Prostate gland (tissue), 2 donors: Measurements from ENCODE around the gene UGT1A10.

Experiments
- POLR2AphosphoS5 ChIP-seq: sonication (generic); formaldehyde crosslinking; IDR thresholded peaks from one replicate; pipeline ENCODE4 v1.6.1; 2017; ENCODE audit warnings: antibody characterized with exemption
- TF ChIP-seq, protein P1 (sequence below), 4 experiments: fragments of 200-600 bp in 2 of 4; fragments of 450-650 bp in 2 of 4; sonication (generic) in 2 of 4; IDR thresholded peaks; 1 replicate in 3 of 4; 2 replicates in 1 of 4; pipeline ENCODE4 v1.5.1; 2016 to 2019; ENCODE audit warnings: antibody characterized with exemption in 4 of 4, mild to moderate bottlenecking in 2 of 4, moderate library complexity in 2 of 4

DNA sequence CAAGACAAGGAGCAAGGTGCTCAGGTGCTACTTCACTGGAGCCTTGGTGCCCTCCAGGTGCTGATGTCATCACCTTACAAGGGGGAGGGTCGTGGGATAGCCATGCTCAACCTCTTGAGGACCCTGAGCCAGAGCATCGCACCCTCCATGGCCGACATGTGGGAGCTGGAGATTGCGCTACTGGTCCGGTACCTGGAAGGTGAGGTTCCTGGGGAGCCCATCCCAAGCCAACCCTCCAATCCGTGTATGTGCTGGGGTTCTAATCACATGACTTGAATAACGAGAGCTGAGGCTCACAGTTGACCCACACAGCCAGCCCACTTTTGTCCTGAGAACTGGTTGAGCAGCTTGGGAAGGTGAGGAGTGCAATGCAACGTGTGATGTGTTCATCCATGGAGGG, 167.7 kb downstream of the UGT1A10 start:
- TF ChIP-seq, protein P1, sequence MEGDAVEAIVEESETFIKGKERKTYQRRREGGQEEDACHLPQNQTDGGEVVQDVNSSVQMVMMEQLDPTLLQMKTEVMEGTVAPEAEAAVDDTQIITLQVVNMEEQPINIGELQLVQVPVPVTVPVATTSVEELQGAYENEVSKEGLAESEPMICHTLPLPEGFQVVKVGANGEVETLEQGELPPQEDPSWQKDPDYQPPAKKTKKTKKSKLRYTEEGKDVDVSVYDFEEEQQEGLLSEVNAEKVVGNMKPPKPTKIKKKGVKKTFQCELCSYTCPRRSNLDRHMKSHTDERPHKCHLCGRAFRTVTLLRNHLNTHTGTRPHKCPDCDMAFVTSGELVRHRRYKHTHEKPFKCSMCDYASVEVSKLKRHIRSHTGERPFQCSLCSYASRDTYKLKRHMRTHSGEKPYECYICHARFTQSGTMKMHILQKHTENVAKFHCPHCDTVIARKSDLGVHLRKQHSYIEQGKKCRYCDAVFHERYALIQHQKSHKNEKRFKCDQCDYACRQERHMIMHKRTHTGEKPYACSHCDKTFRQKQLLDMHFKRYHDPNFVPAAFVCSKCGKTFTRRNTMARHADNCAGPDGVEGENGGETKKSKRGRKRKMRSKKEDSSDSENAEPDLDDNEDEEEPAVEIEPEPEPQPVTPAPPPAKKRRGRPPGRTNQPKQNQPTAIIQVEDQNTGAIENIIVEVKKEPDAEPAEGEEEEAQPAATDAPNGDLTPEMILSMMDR (IDR thresholded peaks at IDR 0.05): no peak
- TF ChIP-seq POLR2AphosphoS5: no peak
